GM19240 (cell line): Measurements from ENCODE around the gene MTHFD2L.

ENCODE experiments used
- DNase-seq: peaks from one replicate; pipeline ENCODE4 v3.0.0; 2011; ENCODE audit warnings: low spot score; ENCODE audit not compliant: insufficient read length

The MTHFD2L gene

GRCh38 chr4:74304095-74304625 is 146.2 kb downstream of the MTHFD2L start:
- no peak for DNase-seq

- DNase-seq: no peak
These were observed 147.1 kb downstream of the MTHFD2L start for GRCh38 chr4:74305000-74305399.

DNA sequence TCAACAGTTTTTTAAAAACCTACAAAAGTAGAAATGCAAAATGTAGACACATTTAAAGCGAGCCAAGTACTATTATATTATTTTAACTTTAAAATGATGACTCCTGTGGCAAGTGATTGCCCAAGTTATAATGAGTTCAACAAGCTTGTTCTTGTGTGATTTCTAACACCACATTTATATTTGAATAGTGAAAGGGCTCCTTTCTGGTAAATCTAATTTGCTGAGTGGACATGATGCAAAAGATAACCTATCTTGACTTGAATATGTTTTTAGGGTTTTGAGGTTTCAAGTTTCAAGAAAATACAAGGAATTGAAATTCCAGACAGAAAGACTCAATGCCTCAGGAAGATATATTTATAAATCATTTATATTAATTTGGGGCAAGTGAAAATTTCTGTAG is 149.3 kb downstream of the MTHFD2L start:
- DNase-seq: no peak

DNA sequence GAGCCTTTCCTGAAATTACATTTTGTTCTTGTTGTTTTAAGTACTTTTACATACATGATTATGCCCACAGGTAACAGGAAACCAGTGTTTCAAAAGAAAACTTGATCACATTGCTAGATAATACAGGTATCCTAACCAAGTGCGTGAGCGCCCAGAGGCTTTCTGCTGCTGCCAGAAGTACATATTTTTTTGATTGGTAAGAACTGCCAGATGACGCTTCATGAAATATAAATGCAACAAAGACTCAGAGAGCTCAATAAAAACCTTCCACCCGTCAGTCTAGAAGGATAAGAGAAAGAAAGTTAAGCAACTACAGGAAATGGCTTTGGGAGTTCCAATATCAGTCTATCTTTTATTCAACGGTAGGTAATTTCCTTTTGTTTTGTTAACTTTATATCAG is 150.3 kb downstream of the MTHFD2L start, which contains the start of gene EPGN:
Gene EPGN (plus strand): TSS at position 256 of the 400 bp plus-strand sequence. CDS start 64 bp downstream, at position 320.
- no peak for DNase-seq

DNA sequence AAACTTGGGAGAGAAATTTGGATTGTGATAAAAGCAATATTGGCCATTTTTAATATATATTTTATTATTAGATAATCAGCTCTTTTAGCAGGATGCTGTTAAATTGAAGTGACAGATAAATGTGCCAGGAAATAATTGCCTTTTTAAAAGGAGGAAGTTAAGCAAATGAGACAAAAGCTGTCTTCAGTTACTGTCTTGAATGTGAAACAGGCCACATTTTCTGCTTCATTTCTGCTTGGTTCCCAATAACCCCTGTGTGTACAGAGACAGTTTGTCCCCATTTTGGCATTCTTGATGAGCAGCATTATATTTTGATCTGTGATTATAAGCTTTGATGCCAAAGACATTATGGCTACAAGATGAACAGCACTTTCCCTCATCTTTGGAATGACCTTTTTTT is 151.3 kb downstream of the MTHFD2L start:
- DNase-seq: no peak

- no peak for DNase-seq
These were observed 153.9 kb downstream of the MTHFD2L start for GRCh38 chr4:74311696-74312313.

GRCh38 chr4:74314329-74314728 is 156.4 kb downstream of the MTHFD2L start:
- DNase-seq: no peak

DNA sequence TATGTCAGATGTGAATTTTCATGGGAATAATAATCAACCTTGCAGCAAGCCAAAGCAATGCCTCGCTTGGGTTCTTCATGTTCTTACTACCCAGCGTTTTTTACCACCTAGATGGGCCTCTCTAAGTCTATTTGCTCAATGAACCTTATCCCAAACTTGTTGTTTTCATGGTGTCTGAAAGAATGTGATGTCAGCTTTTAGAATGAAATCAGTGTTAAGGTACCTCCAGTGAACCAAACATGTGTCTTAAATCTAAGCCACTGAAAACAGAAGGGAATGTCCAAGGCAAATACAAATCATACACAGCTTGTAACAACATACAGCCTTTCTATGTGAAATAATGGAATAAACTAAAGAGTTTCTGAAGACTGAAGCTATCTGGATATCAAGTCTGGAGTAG is 157.0 kb downstream of the MTHFD2L start:
- no peak for DNase-seq

GRCh38 chr4:74315376-74315775 is 157.5 kb downstream of the MTHFD2L start:
- DNase-seq: no peak

- DNase-seq: no peak
These were observed 158.5 kb downstream of the MTHFD2L start for GRCh38 chr4:74316397-74316796.

DNA sequence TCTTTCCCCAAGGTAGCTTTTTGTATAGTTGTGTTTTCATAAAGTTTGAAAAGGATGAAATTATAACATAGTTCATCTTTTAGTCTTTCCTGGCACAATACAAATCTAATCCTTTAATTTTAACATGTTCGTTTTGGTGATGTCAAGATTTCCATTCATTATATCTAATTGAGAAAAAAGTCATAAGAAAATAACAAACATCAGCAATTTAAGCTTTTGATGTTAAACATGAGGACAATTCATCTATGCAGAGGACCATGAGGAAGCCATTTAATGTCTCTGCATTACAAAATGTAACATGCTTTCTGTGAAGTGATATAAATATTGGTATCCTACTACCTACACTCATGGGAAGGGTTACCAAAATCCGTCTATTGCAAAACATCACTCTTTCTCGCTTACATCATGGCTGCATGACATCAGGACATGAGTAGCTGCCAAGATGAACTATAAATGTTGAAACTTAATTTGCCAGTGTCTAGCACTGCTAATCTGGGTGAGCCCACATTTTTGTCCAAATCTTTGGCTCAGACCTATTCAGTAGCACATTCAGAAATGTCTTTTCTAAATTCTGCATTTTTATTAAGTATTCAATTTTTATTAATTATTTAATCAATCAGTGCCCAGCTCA is 159.8 kb downstream of the MTHFD2L start:
- no peak for DNase-seq

- DNase-seq: no peak
These were observed 160.4 kb downstream of the MTHFD2L start for GRCh38 chr4:74318276-74318675.

DNA sequence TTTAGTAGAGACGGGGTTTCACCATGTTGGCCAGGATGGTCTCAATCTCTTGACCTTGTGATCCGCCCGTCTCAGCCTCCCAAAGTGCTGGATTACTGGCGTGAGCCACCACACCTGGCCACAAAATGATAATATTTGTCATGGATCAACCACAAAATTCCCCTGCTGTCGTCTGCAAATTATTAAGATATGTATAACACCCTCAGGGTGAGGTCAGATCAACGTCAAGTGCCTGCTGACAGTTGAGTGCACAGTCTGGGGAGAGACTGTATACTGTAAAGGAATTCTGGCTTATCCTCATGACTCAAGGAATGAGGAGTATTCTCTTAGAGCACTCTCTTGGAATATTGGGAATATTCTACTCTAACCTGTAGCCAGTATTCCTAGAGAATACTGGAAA is 161.6 kb downstream of the MTHFD2L start:
- DNase-seq: no peak

DNA sequence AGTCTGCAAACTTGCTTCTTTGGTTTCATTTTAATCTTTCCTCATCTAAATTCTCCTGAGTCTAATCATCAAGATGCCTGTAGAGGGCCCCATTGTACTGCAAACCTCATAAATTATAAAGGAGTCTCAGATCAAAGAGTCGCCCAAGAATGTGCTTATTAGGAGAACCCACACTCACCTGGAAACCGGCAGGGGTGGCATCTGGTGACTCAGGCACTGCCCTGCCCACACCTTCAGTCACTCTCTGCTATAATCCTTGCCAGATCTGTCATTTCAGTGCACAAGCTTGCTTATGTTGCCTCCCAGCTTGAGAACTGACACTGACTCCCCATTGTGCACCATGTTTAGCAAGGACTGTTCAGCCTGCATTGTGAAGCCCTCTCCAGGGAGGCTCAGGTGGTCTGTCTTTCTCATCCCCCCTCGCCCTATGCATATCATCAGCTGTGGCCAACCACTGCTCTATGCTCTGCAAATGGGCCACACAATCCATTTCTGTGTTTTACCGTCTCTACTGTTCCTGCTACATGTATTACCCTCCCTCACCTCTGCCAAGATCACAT is 162.7 kb downstream of the MTHFD2L start:
- DNase-seq: no peak

DNA sequence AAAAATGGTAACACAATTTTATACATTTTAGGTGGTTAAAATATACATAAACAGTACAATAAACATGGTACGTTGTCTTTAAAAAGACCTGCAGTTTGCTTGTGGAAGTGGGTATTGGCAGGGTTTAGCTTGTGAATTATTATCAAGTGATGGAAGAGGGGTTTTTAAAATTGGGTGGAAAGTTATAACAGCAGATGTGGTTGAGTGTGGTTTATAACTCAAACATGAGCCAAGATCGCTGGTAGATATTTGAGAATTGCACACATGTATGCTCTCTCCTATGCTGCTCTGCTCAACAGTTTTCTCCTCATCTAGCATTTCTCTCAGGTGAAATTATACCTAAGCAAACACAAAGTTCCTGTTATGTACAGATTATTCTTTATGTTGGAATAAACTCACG is 164.4 kb downstream of the MTHFD2L start:
- no peak for DNase-seq

- no peak for DNase-seq
These were observed 165.7 kb downstream of the MTHFD2L start for GRCh38 chr4:74323663-74324062.

DNA sequence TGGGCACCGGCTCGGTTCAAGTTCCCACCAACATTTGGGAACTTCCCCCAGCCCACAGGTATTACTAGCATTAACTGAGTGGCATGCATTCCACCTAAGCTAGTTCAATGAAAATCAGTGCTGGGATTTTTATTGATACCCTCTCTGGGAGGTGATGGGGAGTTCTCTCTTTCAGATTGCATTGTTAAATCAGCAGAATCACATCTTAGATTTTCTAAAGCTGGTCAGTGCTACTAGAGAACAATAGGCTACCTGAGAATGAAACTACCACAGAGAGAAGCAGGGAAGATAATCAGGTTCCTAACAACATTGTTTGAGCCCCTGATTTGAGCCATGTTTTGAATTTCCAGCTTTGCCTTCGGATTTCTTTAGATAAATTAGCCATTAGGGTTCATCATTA is 166.3 kb downstream of the MTHFD2L start:
- DNase-seq: no peak

DNA sequence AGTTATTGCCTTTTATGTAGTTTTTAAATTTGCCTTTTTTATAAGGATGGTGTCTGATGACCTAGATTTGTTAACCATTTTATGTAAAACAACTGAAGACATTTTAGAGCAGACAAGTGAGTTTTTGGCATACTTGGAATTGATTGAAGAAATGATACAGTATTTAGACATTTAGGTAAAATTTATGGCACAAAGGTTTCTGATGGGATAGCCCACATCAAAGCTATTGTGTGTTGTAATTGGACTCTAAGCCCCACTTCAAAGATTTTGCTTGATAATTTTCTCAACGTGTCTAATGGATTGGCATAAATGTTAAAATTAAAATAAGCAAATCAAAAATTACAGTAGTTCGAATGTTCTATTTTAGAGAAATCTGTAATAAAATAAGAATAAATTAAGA is 168.0 kb downstream of the MTHFD2L start:
- DNase-seq: no peak

DNA sequence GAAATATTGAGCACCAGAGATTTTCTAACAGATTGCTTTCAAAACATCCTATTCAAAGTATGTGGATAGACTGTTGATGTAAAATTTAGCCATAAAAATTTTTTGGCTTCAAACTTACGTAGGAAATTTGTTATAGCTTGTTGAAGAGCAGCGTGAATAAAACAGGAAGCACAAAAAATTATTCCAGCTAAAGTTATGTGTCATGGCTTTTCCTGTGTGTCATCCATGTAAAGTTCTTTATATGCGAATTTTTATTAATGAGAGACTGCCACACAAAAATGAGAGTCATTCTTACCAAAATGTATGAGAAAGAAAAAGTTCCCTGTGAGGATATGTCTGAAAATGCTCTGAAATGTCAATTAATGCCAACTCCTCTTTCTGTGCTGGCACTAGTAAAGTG is 169.8 kb downstream of the MTHFD2L start:
- no peak for DNase-seq

DNA sequence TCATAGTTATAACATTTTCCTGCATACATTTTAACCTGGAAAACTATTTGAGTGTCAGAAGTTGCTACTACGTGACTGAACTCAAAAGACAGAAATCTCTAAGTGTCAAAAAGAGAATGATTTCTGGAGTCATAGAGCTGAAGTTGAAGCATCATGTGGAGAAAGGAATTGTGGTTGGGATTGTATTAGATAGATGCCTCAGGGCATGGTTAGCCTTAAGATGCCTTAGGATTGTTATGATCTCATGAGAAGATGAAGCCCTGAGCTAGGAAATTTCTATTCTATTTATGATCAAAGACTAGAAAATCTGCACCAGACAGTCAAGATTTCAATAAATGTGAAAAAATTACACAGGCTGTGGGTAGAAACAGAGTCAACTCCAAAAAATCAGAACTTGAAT is 170.6 kb downstream of the MTHFD2L start:
- no peak for DNase-seq

- no peak for DNase-seq
These were observed 171.4 kb downstream of the MTHFD2L start for GRCh38 chr4:74329307-74329706.

DNA sequence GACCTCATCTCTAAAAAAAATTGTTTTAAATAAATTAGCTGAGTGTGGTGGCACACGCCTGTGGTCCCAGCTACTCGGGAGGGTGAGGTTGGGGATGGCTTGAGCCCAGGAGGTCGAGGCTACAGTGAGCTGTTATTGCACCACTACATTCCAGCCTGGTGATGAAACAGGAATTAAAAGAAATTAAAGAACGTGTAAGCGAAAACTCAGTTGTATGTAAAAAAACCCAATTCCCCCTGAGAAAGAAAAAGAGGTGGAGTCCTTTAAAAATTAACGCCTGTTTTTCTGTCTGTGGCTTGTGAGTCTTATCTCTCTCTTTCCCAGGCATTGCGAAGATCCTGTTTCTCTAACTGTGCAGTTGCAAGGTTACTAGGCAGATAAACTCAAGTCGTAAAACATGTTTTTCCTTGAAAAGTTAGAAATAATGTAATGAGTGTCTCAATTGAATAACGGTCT is 172.4 kb downstream of the MTHFD2L start:
- DNase-seq: no peak

- no peak for DNase-seq
These were observed 173.3 kb downstream of the MTHFD2L start for GRCh38 chr4:74331252-74331651.
